HCT116 (cell line): Measurements from ENCODE around the gene PTGER4.

Experiments used
- CBX3 ChIP-seq: IDR thresholded peaks from 2 replicates; pipeline ENCODE4 v1.6.1; 2012; ENCODE audit warnings: low read depth
- ELF1 ChIP-seq: IDR thresholded peaks from 2 replicates; pipeline ENCODE4 v1.6.1; 2012; ENCODE audit warnings: low read depth, borderline replicate concordance
- FOSL1 ChIP-seq: IDR thresholded peaks from 2 replicates; pipeline ENCODE4 v1.6.1; 2012; ENCODE audit warnings: low read depth
- JUND ChIP-seq: IDR thresholded peaks from 2 replicates; pipeline ENCODE4 v1.6.1; 2012
- POLR2A ChIP-seq: IDR thresholded peaks from 2 replicates; pipeline ENCODE4 v1.7.0; 2011; ENCODE audit warnings: borderline replicate concordance; ENCODE audit not compliant: insufficient read depth, insufficient read length; ENCODE audit errors: extremely low read depth
- POLR2AphosphoS5 ChIP-seq: IDR thresholded peaks from 2 replicates; pipeline ENCODE4 v1.6.1; 2011; ENCODE audit warnings: mild to moderate bottlenecking, low read depth, low read length, moderate library complexity
- RAD21 ChIP-seq: IDR thresholded peaks from 2 replicates; pipeline ENCODE4 v1.6.1; 2012; ENCODE audit warnings: low read depth, mild to moderate bottlenecking
- YY1 ChIP-seq: IDR thresholded peaks from 2 replicates; pipeline ENCODE4 v1.6.1; 2011; ENCODE audit warnings: low read length, low read depth, moderate library complexity, mild to moderate bottlenecking; ENCODE audit not compliant: insufficient replicate concordance; ENCODE audit errors: extremely low read depth
- ZNF274 ChIP-seq: fragments of 200-500 bp; sonication (Bioruptor generic); IDR thresholded peaks from 2 replicates; pipeline ENCODE4 v1.6.1; 2014; ENCODE audit warnings: mild to moderate bottlenecking, low read depth, low read length, inconsistent platforms
- TF ChIP-seq, protein P1 (sequence below), 3 experiments: fragments of 200-600 bp in 1 of 3; sonication (generic) in 1 of 3; IDR thresholded peaks in 2 of 3; conservative IDR thresholded peaks in 1 of 3; 2 replicates each; pipeline ENCODE4 v1.5.1; 2012 to 2017; ENCODE audit warnings: low read depth in 2 of 3, low read length in 2 of 3, antibody characterized with exemption in 1 of 3, borderline replicate concordance in 1 of 3, control low read depth in 1 of 3, mild to moderate bottlenecking in 1 of 3, mixed read lengths in 1 of 3, mixed run types in 1 of 3, moderate library complexity in 1 of 3; ENCODE audit not compliant: insufficient read depth in 1 of 3
- TF ChIP-seq, protein P2 (sequence below): IDR thresholded peaks from 2 replicates; pipeline ENCODE4 v1.6.1; 2012; ENCODE audit warnings: low read depth
- TF ChIP-seq, protein P3 (sequence below): IDR thresholded peaks from 2 replicates; pipeline ENCODE4 v1.6.1; 2011; ENCODE audit warnings: mild to moderate bottlenecking, low read length, moderate library complexity; ENCODE audit not compliant: insufficient replicate concordance; ENCODE audit errors: extremely low read depth

DNA sequence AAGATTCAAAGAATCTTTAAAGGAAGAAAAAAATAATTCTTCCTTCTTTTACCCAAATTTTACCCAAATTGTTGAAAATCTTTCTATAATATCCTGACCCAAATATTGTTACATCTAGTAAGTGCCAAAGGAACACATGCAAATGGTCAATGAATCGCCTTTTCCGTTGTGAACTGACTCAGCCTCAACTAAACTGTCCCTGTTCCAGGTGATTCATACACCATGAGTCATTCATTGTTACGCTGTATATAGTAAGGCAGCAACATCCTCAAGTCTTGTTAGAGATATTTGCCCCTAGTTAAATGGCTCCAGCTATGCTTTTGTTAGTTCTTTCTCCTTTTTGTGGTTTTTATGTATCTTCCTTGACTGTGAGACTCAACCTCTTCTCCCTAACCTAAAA, 9.7 kb downstream of the PTGER4 start:
- TF ChIP-seq POLR2AphosphoS5 (peak; percentile 46; the same call in 1 of the 2 replicates), FOSL1 (peak; percentile 99), RAD21 (0 out of 2 replicates have a peak, but pooled peaks have one; percentile 5), POLR2A (no peak), JUND (peak; percentile 99), YY1 (peak; percentile 40), ZNF274 (no peak), ELF1 (no peak), CBX3 (peak; percentile 83; the same call in 1 of the 2 replicates)
- TF ChIP-seq, protein P1, sequence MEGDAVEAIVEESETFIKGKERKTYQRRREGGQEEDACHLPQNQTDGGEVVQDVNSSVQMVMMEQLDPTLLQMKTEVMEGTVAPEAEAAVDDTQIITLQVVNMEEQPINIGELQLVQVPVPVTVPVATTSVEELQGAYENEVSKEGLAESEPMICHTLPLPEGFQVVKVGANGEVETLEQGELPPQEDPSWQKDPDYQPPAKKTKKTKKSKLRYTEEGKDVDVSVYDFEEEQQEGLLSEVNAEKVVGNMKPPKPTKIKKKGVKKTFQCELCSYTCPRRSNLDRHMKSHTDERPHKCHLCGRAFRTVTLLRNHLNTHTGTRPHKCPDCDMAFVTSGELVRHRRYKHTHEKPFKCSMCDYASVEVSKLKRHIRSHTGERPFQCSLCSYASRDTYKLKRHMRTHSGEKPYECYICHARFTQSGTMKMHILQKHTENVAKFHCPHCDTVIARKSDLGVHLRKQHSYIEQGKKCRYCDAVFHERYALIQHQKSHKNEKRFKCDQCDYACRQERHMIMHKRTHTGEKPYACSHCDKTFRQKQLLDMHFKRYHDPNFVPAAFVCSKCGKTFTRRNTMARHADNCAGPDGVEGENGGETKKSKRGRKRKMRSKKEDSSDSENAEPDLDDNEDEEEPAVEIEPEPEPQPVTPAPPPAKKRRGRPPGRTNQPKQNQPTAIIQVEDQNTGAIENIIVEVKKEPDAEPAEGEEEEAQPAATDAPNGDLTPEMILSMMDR (IDR thresholded peaks at IDR 0.05 in 2 of 3, conservative IDR thresholded peaks at IDR 0.05 in 1 of 3; ENCODE audit: borderline replicate concordance in 1 of 3, insufficient read depth in 1 of 3, low read depth in 2 of 3, low read length in 2 of 3) = no peak
- TF ChIP-seq, protein P2, sequence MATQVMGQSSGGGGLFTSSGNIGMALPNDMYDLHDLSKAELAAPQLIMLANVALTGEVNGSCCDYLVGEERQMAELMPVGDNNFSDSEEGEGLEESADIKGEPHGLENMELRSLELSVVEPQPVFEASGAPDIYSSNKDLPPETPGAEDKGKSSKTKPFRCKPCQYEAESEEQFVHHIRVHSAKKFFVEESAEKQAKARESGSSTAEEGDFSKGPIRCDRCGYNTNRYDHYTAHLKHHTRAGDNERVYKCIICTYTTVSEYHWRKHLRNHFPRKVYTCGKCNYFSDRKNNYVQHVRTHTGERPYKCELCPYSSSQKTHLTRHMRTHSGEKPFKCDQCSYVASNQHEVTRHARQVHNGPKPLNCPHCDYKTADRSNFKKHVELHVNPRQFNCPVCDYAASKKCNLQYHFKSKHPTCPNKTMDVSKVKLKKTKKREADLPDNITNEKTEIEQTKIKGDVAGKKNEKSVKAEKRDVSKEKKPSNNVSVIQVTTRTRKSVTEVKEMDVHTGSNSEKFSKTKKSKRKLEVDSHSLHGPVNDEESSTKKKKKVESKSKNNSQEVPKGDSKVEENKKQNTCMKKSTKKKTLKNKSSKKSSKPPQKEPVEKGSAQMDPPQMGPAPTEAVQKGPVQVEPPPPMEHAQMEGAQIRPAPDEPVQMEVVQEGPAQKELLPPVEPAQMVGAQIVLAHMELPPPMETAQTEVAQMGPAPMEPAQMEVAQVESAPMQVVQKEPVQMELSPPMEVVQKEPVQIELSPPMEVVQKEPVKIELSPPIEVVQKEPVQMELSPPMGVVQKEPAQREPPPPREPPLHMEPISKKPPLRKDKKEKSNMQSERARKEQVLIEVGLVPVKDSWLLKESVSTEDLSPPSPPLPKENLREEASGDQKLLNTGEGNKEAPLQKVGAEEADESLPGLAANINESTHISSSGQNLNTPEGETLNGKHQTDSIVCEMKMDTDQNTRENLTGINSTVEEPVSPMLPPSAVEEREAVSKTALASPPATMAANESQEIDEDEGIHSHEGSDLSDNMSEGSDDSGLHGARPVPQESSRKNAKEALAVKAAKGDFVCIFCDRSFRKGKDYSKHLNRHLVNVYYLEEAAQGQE = no peak
- TF ChIP-seq, protein P3, sequence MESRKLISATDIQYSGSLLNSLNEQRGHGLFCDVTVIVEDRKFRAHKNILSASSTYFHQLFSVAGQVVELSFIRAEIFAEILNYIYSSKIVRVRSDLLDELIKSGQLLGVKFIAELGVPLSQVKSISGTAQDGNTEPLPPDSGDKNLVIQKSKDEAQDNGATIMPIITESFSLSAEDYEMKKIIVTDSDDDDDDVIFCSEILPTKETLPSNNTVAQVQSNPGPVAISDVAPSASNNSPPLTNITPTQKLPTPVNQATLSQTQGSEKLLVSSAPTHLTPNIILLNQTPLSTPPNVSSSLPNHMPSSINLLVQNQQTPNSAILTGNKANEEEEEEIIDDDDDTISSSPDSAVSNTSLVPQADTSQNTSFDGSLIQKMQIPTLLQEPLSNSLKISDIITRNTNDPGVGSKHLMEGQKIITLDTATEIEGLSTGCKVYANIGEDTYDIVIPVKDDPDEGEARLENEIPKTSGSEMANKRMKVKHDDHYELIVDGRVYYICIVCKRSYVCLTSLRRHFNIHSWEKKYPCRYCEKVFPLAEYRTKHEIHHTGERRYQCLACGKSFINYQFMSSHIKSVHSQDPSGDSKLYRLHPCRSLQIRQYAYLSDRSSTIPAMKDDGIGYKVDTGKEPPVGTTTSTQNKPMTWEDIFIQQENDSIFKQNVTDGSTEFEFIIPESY = peak; percentile 43
